ENCODE data around the gene GPC1.

DNA sequence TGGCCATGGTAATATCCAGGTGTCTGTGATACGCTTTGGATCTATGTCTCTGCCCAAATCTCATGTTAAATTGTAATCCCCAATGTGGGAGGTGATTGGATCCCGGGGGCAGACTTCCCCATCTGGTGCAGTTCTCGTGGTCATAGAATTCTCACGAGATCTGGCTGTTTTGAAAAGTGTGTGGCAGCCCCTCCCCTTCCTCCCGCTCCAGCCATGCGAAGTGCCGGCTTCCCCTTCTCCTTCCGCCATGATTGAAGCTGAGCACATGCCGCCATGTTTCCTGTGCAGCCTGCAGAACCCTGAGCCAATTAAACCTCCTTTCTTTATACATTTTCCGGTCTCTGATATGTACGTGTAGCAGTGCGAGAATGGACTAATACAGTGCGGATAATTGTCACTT is 42.5 kb downstream of the GPC1 start:
- TF ChIP-seq TAF1 (IDR thresholded peaks at IDR 0.05; ENCODE audit: borderline replicate concordance, low read depth, low read length), result no peak
- no peak for TF ChIP-seq CHD2 (IDR thresholded peaks at IDR 0.05; ENCODE audit: low read length, partially characterized antibody)
- TF ChIP-seq EZH2phosphoT487 (IDR thresholded peaks at IDR 0.05; ENCODE audit: borderline replicate concordance, low read depth), result no peak
- no peak for TF ChIP-seq CTCF (IDR thresholded peaks at IDR 0.05)
- TF ChIP-seq RFX5 (IDR thresholded peaks at IDR 0.05; ENCODE audit: low read length), result no peak
- no peak for TF ChIP-seq FOSL2 (IDR thresholded peaks at IDR 0.05; ENCODE audit: borderline replicate concordance, low read depth)
- no peak for TF ChIP-seq JUND (IDR thresholded peaks at IDR 0.05)
- TF ChIP-seq TEAD4 (IDR thresholded peaks at IDR 0.05; ENCODE audit: borderline replicate concordance, insufficient read depth), result no peak
- no peak for TF ChIP-seq YY1 (IDR thresholded peaks at IDR 0.05; ENCODE audit: low read depth)
- TF ChIP-seq EP300 (IDR thresholded peaks at IDR 0.05; ENCODE audit: borderline replicate concordance in 1 of 2, low read depth in 1 of 2, low read length in 1 of 2), result no peak

Data from SK-N-SH (cell line).